ENCODE measurements around the gene EPHA2. TPM values are rescaled to one million over a fixed set of nuclear protein-coding genes. Genes with fewer than 3 reads are reported as not detected.
A peak's percentile ranks its signal among the peaks of the same experiment; 100 is the strongest.
"Not testable (repeated sequence)": the region's sequence is repeated elsewhere in the genome, so short reads cannot be mapped to it uniquely, and the experiment has no call there.

EPHA2 gene
- total RNA-seq, 2 donors from 2014 or later: 19.5 to 26.7 TPM

GRCh38 chr1:16165073-16165364 lies 9.2 kb upstream of the EPHA2 start:
- intact Hi-C loops (cut with DNase I): no loop called here
- WGBS, 2 donors: 44 to 47% methylated on average over 5 of the region's 5 CpGs
- TF ChIP-seq POLR2A (IDR thresholded peaks at IDR 0.05) (no peak), CTCF (IDR thresholded peaks at IDR 0.05) (no peak)
- H3K27ac ChIP-seq: peak overlapping the region; percentile 34 to 73 (median 68)
- no peaks in the 10 kb centered on the region for H3K9me3 ChIP-seq
- ATAC-seq (peak; percentile 21), DNase-seq (peak in 2 of 4 donors; percentile 43 to 49)
- H3K36me3 ChIP-seq (replicated peaks in 1 of 2; ENCODE audit: insufficient read depth in 1 of 2, low read depth in 2 of 2): no peaks in the 10 kb centered on the region
- no peaks in the 10 kb centered on the region for H3K27me3 ChIP-seq
- peaks cover 24% of the 10 kb centered on the region for H3K4me1 ChIP-seq
- no peak overlapping the region for H3K4me3 ChIP-seq

- intact Hi-C loops (cut with DNase I): no loop called here
- peak; percentile 58 for ATAC-seq
- Histone ChIP-seq H3K27me3 (no peaks in the 10 kb centered on the region), H3K4me3 (no peak overlapping the region), H3K9me3 (no peaks in the 10 kb centered on the region), H3K36me3 (replicated peaks in 1 of 2; ENCODE audit: insufficient read depth in 1 of 2, low read depth in 2 of 2) (no peaks in the 10 kb centered on the region), H3K27ac (peak overlapping the region in 3 of 4 donors; percentile 65 to 73 (median 70)), H3K4me1 (peaks cover 24% of the 10 kb centered on the region)
- peak in 2 of 4 donors; percentile 43 to 61 for DNase-seq
- no peak for TF ChIP-seq POLR2A (IDR thresholded peaks at IDR 0.05)
- TF ChIP-seq CTCF (IDR thresholded peaks at IDR 0.05): no peak
- WGBS, 2 donors: 46 to 50% methylated on average over 14 to 17 of the region's 17 CpGs
These were observed 8.6 kb upstream of the EPHA2 start for GRCh38 chr1:16164213-16165072.

- Histone ChIP-seq H3K27ac (peak overlapping the region in 3 of 4 donors; percentile 65 to 73 (median 70)), H3K4me1 (peaks cover 24% of the 10 kb centered on the region)
- ATAC-seq; intact Hi-C loops (cut with DNase I); H3K4me3 ChIP-seq; H3K36me3 ChIP-seq (replicated peaks in 1 of 2; ENCODE audit: insufficient read depth in 1 of 2, low read depth in 2 of 2); H3K27me3 ChIP-seq; H3K9me3 ChIP-seq; DNase-seq: not testable (repeated sequence)
- WGBS, 2 donors: 83 to 86% methylated on average over 12 of the region's 12 CpGs
These were observed 7.8 kb upstream of the EPHA2 start for GRCh38 chr1:16163608-16164212.

GRCh38 chr1:16162163-16162822 lies 6.4 kb upstream of the EPHA2 start:
- DNase-seq (no peak), ATAC-seq (no peak)
- H3K4me3 ChIP-seq: no peak overlapping the region
- intact Hi-C loops (cut with DNase I): no loop called here
- no peaks in the 10 kb centered on the region for H3K27me3 ChIP-seq
- no peaks in the 10 kb centered on the region for H3K9me3 ChIP-seq
- no peak overlapping the region for H3K27ac ChIP-seq
- H3K4me1 ChIP-seq: peaks cover 16% of the 10 kb centered on the region
- no peak for TF ChIP-seq POLR2A (IDR thresholded peaks at IDR 0.05)
- TF ChIP-seq CTCF (IDR thresholded peaks at IDR 0.05): no peak
- no peaks in the 10 kb centered on the region for H3K36me3 ChIP-seq (replicated peaks in 1 of 2; ENCODE audit: insufficient read depth in 1 of 2, low read depth in 2 of 2)
- 54 to 67% methylated on average over 24 to 30 of the region's 32 CpGs for WGBS, 2 donors

GRCh38 chr1:16161717-16162116 lies 5.8 kb upstream of the EPHA2 start:
- ATAC-seq (no peak), DNase-seq (no peak)
- intact Hi-C loops (cut with DNase I): no loop called here
- H3K4me1 ChIP-seq: peaks cover 17% of the 10 kb centered on the region
- H3K27me3 ChIP-seq: no peaks in the 10 kb centered on the region
- H3K4me3 ChIP-seq: no peak overlapping the region
- H3K27ac ChIP-seq: no peak overlapping the region
- H3K36me3 ChIP-seq (replicated peaks in 1 of 2; ENCODE audit: insufficient read depth in 1 of 2, low read depth in 2 of 2): no peaks in the 10 kb centered on the region
- no peak for TF ChIP-seq POLR2A (IDR thresholded peaks at IDR 0.05)
- TF ChIP-seq CTCF (IDR thresholded peaks at IDR 0.05): no peak
- WGBS, 2 donors: 85 to 89% methylated on average over 4 to 5 of the region's 5 CpGs
- no peaks in the 10 kb centered on the region for H3K9me3 ChIP-seq

All from body of pancreas (tissue), 4 donors.